Measurements from ENCODE around the gene ERGIC1.

ERGIC1 gene

DNA sequence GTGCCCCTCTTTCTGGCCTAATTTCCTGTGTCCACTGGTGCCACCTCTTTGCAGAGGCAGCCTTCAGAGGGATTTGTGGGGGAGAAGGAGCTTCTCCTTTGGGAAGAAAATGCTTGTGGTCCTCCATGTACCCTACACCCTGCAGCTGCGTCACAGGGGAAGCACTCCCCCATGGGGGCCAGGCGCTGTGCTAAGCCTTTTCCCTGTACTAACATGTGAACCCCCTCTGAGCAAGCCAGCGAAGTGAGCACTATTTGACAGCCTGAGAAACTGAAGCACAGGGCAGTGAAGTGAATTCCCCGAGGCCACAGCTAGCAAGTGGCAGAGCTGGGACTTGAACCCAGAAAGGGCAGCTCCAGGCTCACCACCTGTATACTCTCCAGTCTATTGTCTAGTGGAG is 32.3 kb downstream of the ERGIC1 start:
- DNase-seq (ENCODE audit: low read depth), result no peak

DNA sequence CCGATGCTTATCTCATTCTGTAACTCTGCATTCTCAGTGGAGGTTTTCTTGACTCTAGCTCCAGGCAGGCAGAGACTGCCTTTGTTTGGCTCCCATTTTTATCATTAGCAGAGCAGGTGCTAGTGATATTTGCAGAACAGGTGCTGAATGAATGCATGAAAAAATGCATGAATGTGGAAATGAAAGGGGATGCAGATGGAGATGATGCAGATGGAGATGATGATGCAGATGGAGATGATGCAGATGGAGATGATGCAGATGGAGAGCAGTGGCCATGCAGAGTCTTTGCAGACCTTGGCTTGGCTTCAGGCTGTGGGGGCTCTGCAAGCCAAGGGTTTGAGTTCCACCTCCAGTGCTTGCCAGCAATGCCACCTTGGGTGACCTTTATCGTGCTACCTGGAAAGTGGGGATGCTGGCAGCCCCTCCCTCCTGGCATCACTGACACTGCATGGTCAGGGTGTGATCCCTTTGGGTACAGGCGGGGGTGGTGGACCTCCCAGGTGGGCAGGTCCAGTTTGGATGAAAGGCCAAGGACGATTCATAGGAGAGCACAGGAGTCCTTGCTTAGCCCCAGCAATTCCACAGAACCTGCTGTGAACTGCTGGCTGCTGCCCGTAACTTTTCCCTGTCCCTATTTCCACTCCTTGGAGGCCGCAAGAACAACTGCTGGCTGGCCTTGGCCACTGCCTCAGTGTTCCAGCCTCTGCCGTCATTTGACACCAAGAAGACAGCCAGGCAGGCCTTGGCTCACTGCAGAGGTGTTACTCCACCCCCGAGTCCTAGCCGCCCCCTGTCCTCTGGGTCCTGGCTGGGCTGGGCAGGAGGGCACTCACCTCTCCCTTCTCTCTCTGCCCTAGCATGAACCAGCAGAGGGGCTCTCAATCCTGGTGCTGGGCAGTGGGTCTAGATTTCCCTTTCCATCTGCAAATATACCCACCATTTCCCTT is 33.0 kb downstream of the ERGIC1 start:
- DNase-seq (ENCODE audit: low read depth), result no peak

DNA sequence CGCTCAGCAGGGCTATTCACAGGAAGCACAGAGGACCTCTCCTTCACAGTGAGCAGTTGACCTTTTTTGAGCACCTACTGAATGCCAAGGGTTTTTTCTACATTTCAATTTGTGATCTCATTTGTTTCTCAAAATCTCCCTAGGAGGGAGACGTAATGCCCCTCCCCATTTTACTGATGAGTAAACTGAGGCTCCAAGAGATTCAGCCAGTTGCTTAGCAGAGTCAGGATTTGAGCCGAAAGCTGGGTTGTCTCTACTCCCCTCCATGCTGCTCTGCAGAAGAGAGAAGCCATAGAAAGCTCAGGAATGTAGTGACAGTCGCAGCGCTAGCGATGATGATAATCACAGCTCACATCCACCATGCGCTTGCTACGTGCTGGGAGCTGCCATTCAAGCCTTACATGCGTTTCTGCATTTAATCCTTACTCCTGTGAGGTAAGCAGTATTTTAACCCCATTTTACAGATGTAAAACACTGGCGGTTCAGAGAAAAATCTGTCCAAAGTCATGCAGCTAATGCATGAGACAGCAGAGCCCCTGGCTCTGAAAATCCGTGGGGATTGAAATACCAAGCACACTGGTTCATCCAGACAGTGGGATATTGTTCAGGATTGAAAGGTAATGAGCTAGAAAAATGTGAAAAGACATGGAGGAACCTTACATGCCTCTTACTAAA is 33.8 kb downstream of the ERGIC1 start:
- no peak for DNase-seq (ENCODE audit: low read depth)

DNA sequence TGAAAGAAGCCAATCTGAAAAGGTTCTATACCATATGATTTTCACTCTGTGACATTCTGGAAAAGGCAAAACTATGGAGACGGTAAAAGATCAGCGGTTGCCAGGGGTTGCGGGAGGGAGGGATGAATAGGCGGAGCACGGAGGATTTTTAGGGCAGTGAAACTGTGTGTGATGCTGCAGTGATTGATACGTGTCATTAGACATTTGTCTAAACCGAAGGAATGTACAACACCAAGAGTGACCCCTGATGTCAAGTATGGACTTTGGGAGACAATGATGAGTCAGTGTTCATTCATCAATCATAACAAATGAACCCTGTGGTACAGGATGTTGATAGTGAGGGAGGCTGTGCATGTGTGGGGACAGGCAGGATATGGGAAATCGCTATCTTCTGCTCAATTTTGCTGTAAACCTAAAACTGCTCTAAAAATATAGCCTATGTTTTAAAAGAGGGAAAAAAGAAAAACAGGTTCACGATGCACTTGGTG is 34.4 kb downstream of the ERGIC1 start:
- no peak for DNase-seq (ENCODE audit: low read depth)

DNA sequence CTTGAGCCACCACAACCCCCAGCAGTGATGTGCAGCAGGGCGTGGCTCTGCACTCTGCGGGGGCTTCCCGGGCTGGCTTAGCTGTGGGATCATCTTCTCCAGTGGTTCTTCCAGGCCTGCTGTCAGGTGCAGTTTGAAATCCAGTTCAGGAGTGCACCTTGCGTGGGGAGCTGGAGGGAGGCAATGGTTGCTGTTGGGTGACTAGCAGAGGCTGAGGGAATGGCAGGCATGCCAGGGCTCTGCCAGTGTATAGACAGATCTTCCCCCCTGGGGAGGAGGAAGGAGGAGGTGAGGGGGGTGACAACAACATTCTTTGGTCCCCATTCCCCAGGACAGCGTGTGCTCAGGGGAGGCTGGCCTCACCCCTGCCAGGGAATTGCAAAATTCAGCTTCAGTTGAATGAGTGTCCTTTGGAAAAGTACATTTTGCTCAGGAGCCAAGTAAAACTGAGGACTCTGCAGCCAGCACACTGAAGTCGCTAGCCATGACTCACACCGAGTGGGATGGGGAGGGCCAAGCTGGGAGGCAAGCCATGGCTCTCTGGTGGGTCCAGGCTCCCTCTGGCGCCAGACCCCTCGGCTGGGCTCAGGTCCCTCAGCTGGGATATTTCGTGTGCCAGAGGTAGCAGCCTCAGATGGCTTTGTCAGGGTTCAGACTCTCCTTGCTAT is 35.0 kb downstream of the ERGIC1 start:
- no peak for DNase-seq (ENCODE audit: low read depth)

DNA sequence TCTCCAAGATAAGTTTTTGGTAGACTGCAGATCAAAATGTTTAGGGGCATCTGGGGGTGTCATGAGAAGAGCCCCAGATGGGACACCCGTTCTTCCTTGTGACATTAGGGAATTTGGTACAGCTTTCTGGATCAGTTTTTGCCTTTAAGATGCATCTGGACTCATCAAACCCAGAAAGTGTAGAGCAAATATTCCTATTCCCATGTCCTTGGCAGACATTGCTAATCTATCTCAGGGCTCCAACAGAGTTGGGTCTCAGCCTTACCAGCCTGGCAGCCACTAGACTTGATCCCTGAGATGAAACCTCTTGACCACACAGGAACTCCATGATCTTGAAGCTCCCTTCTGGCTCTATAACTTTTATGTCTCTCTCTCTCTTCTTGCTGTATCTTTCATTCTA is 35.6 kb downstream of the ERGIC1 start:
- DNase-seq (ENCODE audit: low read depth), result no peak

DNA sequence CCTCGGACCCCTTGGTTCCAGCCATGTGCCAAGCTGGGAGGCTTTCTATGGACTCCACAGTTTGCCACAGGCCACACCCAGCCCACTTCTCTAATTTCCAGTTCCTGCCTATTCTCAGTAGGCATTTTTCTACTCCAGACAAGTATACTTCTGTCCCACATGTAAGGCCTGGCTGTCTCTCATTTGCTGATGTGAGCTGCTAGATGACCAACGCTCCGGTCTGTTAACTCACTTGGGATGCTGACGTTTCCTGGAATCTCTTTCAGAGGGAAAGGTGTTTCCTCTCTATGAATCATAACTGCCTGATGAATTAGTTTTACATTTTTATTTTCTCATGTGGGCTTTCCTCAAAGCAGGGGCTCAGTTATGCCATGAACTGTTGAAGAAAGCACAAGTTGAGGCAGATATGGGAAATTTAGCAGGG is 36.3 kb downstream of the ERGIC1 start:
- DNase-seq (ENCODE audit: low read depth), result no peak

DNA sequence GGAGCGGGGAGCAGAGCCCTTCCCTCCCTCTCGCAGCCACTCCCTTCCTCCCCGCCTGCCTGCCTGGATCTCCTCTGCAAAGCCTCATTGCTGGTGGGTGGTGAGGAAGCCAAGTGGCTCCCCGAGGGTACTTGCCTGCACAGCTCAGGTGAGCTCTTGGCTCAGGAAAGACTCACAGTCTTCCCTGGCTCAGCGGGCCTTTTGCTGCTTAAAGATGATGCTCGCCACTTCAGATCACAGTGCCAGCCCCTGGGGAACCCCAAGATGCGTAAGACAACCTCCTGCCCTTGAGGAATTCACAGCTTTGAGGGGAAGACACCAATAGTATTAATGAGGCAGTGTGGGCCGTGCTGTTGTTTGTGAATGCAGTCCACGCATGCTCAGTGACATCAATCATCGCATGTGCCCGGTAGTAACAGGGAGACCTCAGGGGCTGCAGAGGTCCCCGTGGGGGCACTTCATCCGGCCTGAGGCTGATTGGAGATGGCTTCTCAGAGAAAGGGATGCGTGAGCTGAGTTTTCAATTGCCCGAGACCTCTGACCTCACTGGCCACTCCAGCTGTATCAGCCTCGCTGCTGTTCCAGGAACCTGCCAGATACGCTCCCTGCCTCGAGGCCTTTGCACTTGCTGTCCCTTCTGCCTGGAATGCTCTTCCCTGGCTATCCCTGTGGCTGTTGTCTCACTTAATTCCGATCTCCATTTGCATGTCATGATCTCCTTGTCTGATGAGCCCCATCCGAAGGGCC is 36.8 kb downstream of the ERGIC1 start:
- no peak for DNase-seq (ENCODE audit: low read depth)

DNA sequence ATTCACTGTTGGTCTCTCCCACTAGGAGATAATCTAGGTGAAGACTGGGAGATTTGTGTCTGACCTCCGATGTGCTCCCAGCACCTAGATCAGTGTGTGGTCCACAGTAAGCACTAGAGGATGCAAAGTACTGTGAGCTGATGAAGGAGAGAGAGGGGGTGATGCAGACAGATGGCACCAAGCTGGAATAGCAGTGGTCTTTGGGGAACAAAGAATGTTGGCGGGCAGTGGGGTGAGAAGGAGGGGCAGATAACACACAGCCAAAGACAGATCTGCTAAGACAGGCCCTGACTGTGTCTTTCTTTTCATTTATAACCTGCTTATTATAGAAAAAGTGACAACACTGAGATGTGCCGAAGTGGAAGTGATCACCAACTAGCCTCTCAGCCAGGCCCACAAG is 37.5 kb downstream of the ERGIC1 start:
- no peak for DNase-seq (ENCODE audit: low read depth)

DNA sequence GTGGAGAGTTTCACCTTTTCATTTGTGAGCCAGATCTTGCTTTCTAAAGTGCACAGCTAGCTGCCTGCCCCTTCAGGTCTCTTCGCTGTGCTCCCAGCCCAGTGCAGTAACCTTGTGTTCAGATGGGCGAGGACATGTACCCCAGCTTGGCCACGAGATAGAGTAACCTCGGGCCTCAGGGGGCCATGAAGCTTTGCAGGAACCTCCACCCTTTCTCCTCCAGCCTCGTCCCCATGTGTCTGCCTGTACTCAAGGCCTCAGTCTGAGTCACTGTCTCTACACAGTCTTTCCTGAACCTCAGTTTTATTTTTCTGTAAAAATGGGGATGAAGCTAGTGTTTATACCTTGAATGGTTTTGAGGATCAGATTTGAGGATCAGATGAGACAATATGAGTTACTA is 37.9 kb downstream of the ERGIC1 start:
- DNase-seq (ENCODE audit: low read depth), result no peak

DNA sequence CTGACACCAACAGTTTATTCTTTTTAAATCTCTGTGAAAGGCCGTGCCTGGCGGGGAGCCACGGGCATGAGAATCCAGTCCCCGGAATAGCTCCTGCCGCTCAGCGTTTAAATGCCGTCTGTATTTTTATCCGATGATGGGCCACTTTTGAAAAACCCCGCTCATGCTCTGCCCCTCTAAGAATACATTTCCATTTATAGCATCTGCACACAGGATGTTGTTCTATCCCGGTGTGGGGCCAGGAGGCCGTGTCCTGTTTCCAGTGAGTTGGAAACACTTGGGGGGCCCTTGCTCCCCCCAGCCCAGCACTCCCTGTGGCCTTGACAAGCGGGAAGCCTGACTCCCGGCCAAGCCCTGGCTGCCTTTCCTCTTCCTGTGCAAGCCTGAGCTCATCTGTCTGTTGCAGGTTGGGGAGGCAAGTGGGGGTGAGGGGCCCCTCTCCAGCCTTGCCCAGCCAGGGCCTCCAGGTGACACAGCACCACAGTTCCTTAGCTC is 39.0 kb downstream of the ERGIC1 start:
- no peak for DNase-seq (ENCODE audit: low read depth)

DNA sequence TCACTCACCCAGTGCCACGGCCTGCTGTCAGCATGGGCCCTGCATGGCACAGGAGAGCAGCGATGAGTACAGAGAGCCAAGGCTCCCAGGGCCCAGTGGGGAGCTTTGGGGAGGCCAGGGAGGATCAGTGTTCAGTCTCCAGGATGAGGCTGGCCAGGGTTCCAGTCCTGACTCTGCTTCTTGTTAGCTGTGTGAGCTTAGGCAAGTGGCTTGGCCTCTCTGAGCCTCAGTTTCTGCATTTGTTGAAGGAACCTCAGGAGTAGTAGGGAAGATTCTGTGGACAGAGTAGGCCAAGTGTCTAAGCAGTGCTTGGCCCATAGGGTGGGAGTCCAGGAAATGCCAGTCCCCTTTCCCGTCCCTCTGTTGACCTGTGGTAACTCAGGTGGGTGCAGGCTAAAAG is 39.5 kb downstream of the ERGIC1 start:
- DNase-seq (ENCODE audit: low read depth), result no peak

DNA sequence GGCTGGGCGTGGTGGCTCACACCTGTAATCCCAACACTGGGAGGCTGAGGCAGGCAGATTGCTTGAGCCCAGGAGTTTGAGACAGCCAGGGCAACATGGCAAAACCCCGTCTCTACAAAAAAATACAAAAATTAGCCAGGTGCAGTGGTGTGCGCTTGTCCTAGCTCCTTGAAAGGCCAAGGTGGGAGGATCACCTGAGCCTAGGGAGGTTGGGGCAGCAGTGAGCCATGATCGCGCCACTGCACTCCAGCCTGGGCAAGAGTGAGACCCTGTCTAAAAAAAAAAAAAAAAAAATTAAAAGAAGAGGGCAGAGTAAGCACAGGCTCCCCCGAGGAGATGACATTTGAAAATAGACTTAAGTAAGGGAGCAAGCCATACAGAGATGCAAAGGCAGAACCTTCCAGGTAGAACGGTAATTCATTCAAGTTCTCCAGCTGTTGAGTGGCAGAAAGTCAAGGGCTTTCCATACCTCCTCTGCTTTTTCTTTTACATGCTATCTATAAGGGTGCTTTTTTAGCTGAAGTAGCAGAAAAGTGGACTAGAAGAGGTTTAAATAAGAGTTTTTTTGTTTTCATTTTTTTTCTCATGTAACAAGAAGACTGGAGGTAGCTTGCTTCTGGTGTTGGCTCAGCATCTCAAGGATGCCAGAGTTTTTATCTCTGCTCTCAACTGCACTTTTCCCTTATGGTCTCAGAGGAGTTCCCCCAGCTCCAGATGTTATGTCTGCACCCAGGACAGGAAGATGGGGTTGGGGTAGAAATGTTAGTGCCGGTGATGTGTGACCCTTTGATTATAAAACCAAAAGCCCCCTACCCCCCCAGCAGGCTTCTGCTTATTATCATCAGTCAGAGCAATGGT is 40.8 kb downstream of the ERGIC1 start:
- no peak for DNase-seq (ENCODE audit: low read depth)

DNA sequence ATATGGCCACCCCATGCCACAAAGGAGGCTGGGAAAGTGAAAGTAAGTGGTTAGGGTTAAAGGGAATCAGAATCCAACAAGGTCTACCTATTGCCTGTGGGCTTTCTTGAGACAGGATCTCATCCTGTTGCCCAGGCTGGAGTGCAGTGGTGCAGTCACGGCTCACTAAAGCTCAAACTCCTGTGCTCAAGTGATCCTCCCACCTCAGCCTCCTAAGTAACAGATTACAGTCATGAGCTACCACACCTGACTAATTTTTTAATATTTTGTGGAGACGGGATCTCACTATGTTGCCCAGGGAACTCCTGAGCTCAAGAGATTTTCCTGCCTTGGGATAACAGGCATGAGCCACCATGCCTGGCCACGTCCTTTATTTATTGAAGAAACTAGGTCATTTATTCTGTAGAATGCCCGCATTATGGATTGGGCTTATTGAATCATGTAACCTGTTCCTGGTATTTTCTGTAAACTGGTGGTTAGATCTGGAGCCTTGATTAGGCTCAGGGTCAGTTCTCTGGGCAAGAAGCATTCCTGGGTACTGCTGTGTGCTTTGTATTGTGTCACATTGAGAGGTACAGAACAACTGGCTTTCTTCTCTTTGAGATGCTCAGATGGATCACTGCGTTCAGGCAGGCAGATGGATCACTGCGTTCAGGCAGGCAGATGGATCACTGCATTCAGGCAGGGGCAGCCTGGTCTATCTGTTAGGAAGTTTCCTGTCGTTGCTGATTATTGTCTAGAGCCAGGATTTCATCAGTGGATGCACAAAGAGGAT is 41.6 kb downstream of the ERGIC1 start:
- DNase-seq (ENCODE audit: low read depth), result no peak

DNA sequence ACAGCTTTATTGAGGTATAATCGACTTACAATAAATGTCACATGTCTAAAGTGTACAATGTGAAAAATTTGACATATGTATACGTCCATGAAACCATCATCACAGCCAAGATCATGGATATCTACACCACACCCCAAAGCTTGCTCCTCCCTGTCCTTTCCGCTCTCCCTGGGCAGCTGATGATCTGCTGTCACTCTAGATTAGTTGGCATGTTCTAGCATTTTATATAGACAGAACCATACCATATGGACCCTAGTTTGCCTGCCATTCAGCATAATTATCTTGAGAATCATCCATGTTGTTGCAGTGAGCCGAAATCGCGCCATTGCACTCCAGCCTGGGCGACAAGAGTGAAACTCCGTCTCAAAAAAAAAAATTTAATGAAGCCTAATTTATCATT is 42.5 kb downstream of the ERGIC1 start:
- DNase-seq (ENCODE audit: low read depth), result no peak

DNA sequence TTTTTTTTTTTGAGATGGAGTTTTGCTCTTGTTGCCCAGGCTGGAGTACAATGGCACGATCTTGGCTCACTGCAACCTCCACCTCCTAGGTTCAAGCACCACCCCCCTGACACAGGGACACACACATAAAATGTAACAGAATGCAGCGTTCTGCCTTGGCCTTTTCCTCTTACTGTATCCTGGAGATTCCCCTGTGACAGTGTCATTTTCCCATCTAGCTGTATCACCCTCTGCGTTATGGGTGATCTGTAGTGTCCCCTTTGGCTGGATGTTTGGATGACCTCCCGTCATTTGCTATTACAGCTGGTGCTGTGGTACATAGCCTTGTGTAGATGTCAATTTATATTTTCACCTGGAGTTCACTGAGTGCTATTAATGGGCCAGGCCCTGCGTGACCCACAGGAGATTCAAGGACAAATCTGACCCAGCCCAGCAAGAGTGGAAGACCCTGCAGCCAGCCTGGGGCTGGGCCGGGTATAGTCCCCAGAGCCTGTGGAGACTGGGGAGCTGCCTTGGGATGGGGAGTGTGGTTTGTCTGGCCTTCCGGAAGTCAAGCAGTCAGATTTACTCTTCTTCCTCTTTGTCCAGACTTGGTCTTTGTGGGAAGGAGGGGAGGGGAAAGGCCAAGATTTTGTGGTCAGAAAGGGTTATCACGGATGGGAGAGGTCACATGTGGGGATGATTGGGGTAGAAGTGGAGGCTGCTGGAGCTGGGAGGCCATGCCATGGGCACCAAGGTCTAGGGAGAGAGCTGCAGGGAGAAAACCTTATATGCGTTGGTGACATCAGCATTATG is 43.6 kb downstream of the ERGIC1 start:
- no peak for DNase-seq (ENCODE audit: low read depth)

DNA sequence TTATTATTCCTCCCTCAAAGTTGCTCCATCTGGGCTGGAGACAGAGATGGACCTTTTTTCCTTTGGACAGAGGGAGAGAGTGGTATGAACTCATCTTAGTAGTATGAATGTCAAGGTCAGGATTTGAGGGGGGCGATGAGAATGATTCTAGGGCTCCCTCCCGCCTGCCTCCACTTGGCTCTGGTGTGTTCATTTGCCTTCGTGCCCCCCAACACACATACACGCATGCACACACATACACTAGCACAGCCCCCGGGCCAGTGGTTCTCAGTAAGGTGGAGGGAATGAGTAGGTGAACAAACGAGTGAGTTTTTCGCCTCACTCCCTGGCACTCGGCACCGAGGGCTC is 44.5 kb downstream of the ERGIC1 start:
- no peak for DNase-seq (ENCODE audit: low read depth)

DNA sequence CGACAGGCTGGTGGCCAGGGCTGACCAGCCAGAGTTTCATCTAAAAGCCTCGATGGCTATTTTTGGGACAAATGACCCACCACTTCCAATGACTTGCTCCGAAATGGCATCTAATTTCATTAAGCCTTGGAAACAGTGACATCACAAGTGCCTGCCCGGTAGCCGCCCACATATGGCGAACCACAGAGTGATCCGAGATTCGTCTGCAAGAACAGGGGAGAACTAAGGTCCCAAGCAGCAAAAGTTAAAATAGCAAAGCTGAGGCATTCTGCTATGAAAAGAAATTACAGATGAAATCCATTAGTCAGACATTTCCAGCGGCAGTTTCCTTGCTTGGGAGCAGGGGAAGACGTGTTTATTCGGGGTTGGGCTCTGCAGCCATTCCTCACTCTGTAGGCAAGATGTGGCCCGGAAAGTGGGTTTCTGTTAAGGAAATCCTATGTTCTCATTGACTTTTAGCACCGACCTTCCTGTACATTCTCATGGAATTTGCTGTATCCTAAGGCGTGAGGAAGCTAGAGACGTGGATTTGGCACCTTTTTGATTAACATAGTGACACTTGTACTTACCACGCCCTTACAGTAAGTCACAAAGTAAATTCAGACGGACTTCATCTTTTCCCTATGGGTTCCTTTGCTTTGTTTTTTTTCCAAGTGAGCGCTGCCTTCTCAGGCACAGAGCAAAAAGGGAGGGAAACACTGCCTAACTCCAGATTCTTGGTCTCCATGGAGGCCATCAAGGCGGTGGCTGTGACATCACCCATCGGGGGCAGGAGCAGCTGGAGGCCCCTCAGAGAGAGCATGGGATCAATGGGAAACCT is 45.1 kb downstream of the ERGIC1 start:
- no peak for DNase-seq (ENCODE audit: low read depth)
